ENCODE data around the gene SDR9C7.
"Not testable (repeated sequence)": the region's sequence is repeated elsewhere in the genome, so short reads cannot be mapped to it uniquely, and the experiment has no call there.

Gene SDR9C7

DNA sequence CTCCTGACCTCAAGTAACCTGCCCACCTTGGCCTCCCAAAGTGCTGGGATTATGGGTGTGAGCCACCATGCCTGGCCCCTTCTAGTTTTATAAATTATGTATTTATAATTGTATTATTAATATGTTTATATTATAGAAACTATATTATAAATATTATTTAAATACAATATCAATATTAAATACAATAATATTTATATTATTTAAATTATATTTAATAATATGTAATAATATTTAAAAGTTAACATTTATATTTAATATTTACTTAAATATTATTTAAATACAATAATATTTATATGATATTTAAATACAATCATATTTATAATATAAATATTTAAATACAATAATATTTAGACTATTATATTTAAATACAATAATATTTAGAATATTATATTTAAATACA lies 20.0 kb downstream of the SDR9C7 start:
- no peak for DNase-seq

DNA sequence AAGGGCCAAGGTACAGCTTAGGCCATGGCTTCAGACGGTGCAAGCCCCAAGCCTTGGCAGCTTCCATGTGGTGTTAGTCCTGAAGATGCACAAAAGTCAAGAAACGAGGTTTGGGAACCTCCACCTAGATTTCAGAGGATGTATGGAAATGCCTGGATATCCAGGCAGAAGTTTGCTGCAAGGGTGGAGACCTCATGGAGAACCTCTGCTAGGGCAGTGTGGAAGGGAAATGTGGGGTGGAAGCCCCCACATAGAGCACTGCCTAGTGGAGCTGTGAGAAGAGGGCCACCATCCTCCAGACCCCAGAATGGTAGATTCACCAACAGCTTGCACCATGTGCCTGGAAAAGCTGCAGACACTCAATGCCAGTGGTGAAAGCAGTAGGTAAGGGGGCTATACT lies 24.8 kb downstream of the SDR9C7 start:
- DNase-seq: not testable (repeated sequence)

- DNase-seq: no peak
These were observed 26.1 kb downstream of the SDR9C7 start for GRCh38 chr12:56908136-56908535.

DNA sequence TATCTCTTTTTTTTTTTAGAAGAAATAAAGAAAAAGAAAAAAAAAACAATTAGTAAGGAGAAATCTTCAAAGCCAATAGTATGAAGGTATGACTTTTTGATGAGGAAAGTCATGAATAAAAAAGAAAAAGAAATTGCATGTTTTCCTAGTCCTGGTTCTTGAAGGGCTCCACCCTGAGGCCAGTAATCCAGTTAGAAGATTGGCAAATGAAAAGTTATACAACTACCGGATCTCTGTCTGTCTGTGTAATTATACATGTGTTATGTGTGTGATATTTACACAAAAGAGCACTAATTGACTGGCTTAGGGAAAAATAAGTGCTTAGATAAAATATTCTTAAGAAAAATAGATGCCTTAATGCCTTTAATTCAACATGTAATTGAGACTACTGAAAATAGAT lies 28.4 kb downstream of the SDR9C7 start:
- DNase-seq: no peak

DNA sequence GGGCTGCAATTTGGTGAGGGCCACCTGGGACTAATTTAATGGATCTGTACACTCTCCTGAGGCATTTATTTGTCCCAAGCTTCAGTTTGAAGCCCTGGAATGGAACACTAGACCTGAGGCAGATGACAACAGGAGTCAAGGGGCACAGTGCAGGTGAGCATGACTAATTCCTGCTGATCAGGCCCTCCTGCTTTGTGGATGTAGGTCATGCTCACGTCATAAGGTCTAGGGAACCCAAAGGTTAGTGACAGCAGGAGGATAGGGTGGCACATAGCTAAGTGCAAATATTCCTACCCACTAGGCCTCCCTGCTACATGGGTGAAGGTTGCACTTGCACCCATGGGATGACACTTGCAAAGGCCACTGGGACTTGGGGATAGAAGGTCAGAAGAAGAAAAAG lies 30.8 kb downstream of the SDR9C7 start:
- DNase-seq: no peak

DNA sequence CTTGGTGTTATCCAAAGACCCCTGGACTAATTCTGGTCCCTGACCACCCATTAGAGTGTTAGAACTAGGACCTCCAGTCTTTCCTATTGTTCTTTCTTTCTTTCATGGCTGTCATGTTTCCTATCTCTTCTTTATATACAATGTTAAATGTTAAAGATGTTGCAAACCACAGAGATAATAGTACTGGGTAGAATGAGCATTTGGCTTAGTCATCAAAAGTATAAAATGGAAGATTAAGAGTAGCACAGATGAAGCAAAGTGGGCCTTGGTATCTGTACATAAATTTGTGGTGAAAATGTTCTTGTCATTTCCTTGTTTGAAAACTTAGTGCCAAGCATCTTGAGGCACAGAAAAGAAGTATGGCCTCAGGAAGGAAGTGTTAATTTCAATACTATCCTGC lies 32.9 kb downstream of the SDR9C7 start:
- not testable (repeated sequence) for DNase-seq

DNA sequence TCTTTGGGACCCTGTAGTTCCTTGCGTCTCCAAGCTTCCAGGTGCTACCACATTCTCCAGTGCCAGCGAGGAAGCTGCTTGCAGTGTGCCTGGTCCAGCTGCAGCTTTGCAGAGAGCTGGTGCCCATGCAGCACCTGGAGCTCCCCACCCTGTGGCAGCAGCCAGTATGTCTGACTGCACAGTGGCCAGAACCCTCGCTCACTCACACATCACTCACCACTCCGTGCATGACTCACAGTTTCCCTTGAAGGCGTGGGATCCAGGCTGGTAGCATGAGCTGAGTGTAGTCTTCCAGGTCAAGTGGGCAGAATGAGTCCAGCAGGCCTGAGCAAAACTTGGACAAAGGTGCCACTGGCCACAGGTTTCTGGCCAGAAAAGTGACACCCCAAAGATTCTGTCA lies 33.6 kb downstream of the SDR9C7 start:
- no peak for DNase-seq

DNA sequence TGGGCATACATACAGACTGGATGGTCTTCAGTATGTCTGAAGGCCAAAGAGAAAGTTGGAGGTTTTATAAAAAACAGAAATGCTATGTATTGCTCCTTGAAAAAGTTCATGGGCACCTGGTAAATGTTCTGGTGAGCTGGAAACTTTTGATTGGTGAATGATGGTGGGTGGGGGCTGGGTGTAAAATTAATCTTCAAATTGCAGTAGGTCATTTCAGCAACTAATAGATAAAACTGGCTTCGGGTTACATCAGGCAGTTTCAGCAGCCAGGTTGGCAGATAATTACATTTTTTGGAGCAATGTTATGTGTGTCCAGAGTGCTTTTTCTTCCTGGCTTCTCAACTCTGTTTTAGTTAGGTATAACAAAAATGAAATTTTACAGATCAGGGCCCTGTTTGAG lies 35.3 kb downstream of the SDR9C7 start:
- DNase-seq: no peak

DNA sequence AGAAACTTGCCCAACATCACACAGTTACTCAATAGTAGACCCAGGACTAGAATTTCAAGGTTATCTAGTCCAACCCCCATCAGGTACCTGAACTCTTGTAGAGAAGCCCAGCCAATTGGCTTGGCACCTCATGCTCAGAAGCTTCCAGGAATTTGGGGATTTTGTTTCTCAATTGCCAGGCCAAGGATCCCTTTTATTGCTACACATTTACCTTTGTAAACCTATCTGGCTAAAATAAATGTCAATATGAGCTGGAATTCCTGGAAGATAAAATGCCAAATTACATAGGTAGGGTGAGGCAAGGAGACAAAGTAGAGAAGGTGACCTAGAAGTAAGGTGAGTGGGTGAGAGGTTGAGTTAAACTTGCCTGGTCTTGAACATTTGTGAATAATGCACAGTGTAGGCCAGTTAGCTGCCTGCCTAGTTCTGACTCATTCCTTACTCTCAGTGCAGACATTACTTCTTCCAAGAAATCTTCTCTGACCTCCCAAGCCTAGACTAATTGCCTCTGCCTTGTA lies 36.3 kb downstream of the SDR9C7 start:
- no peak for DNase-seq

- no peak for DNase-seq
These were observed 38.1 kb downstream of the SDR9C7 start for GRCh38 chr12:56896082-56896481.

DNA sequence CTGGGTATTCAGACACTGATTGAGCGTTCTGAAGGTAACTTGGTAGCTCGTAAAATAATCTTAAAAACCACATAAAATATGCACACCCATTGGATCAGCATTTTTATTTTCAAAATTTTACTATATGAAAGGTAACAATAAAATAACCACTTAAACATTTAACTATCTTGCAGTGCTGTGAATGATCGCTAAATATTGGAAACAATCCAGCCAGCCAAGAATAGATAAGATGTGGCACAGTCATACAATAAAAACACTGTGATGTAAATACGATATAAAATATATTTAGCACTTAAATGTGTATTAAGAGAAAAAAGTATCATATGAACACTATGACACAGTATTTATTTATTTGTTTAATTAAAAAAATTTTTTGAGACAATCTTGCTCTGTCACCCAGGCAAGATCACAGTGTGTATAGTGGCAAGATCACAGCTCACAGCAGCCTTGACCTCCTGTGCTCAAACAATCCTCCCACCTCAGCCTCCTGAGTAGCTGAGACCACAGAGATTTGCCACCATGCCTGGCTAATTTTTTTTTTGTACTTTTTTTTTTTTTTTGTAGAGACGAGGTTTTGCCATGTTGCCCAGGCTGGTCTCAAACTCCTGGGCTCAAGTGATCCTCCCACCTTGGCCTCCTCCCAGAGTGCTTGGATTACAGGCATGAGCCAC lies 39.4 kb downstream of the SDR9C7 start:
- no peak for DNase-seq

DNA sequence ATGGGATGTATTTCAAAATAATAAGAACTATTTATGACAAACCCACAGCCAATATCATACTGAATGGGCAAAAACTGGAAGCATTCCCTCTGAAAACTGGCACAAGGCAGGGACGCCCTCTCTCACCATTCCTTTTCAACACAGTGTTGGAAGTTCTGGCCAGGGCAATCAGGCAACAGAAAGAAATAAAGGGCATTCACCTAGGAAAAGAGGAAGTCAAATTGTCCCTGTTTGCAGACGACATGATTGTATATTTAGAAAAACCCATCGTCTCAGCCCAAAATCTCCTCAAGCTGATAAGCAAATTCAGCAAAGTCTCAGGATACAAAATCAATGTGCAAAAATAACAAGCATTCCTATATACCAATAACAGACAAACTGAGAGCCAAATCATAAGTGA lies 42.3 kb downstream of the SDR9C7 start:
- DNase-seq: not testable (repeated sequence)

GRCh38 chr12:56886319-56886718 lies 47.9 kb downstream of the SDR9C7 start:
- DNase-seq: no peak

DNA sequence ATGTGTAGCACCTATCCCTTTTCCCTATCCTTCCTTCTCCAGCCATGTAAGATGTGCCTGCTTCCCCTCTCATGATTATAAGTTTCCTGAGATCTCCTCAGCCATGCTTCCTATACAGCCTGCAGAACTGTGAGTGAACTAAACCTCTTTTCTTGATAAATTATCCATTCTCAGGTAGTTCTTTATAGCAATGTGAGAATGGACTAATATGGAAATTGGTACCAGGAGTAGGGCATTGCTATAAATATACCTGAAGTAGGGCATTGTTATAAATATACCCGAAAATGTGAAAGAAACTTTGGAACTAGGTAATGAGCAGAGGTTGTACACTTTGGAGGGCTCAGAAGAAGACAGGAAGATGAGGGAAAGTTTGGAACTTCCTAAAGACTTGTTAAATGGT lies 48.9 kb downstream of the SDR9C7 start:
- DNase-seq: no peak

GRCh38 chr12:56884421-56884820 lies 49.8 kb downstream of the SDR9C7 start:
- DNase-seq: no peak

GRCh38 chr12:56882407-56882806 lies 51.8 kb downstream of the SDR9C7 start:
- not testable (repeated sequence) for DNase-seq

- DNase-seq: no peak
These were observed 53.8 kb downstream of the SDR9C7 start for GRCh38 chr12:56880125-56880992.

- DNase-seq: not testable (repeated sequence)
These were observed 54.7 kb downstream of the SDR9C7 start for GRCh38 chr12:56879240-56880124.

DNA sequence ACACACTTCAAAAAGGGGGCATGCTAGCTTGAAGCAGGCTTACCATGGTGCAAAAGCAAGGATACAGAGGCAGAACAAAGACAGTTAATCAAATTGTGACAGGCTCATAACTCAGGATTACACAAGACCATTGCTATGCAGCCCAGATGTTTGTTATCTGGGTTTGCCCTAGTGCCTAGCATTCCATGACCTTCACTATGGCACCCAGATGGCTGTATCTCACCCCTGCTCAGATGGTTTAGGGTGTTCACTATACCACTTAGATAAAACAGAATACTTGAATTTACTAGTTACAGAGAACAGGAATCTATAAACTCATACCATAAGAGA lies 56.2 kb downstream of the SDR9C7 start:
- DNase-seq: no peak

DNA sequence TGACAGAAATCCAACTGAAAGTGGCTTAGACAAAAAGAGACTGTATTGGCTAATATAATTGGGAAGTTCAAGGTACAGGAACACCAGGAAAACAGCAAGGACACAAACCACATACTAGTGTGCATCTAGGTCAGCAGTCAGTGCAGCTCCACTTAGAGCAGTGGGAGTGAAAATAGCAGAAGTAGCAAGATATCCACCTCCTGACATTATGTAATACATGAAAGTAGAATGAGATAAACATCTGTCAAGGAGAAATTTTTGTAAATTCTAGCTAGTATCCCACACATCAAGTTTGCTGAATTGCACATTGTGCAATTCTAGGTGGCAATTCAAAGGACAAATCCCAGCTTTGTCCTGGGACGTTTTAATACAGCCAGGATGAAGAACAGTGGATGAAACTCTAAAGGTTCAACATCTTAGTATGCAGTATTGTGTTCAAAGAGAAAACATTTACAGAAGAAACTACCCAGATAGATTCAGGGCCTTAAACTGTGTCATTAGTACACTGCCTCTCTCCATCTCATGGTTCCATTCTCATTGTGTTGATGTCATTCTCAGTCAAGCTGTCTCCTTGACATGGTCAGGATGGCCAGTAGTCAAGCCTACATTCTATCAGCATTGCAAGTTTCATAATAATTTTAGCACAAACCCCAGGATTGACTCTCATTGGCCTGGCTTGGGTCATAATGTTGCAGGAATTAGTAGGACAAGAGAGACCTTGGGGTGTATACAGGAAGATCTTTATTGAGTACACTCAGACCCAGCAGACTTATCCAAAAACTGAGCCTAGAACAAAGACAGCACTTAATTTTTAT lies 56.8 kb downstream of the SDR9C7 start:
- no peak for DNase-seq

DNA sequence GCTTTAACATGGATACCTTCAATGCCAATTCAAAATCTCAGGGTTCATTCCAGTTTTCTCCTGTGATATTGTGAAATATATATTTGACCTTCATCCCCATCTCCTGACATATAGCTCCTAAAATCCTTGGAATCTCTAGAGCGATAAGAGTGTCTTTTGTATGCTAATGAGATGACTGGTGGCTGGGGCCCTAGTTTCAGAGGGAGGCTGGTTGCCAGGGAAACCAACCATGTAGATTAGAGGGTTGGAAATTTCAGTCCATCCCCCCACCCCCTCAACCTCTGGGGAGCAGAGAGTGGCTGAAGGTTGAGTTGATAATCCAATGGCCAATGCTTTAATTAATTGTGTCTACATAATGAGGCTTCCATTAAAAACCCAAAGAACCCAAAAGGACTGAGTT lies 59.4 kb downstream of the SDR9C7 start:
- no peak for DNase-seq

DNA sequence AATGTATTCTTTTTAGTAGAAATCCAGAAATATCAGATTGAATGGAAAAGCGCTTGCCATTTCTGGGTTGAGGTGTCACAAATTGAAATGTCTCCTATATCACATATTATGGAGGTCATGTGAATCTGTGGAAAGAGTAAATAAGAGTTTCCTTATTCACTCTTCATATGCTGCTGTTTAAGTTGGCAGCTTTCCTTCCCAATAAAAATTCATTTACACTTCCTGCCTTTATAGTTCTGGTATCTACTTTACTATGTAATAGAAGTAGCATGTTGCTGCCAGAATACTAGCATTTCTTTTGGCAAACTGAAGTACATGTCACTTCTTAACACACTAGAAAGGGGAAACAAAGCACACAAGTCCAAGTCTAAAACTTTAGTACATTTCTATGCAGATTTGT lies 60.8 kb downstream of the SDR9C7 start:
- DNase-seq: no peak
